Chondrocyte (in vitro differentiated cells): ENCODE data around the gene PDZRN3. TPM values are rescaled to one million over a fixed set of nuclear protein-coding genes. Genes with fewer than 3 reads are reported as not detected.

Experiments used
- DNase-seq: peaks from one replicate; pipeline ENCODE4 v3.0.0; 2021; ENCODE audit warnings: mixed read lengths, low spot score
- H3K27ac Mint-ChIP-seq: one replicate; pipeline ENCODE4 v1.8.0; 2021; ENCODE audit warnings: mild to moderate bottlenecking, moderate library complexity, mixed read lengths; ENCODE audit not compliant: unreplicated experiment
- H3K27me3 Mint-ChIP-seq: 2 replicates; pipeline ENCODE4 v1.8.0; 2021; ENCODE audit warnings: low read depth, mixed read lengths
- H3K36me3 Mint-ChIP-seq: 2 replicates; pipeline ENCODE4 v1.8.0; 2021; ENCODE audit warnings: low read depth, mixed read lengths
- H3K4me1 Mint-ChIP-seq: 2 replicates; pipeline ENCODE4 v1.8.0; 2021; ENCODE audit warnings: low read depth, mild to moderate bottlenecking, mixed read lengths
- H3K4me3 Mint-ChIP-seq: one replicate; pipeline ENCODE4 v1.8.0; 2021; ENCODE audit warnings: mild to moderate bottlenecking, moderate library complexity, mixed read lengths; ENCODE audit not compliant: unreplicated experiment
- H3K9me3 Mint-ChIP-seq: 2 replicates; pipeline ENCODE4 v1.8.0; 2021; ENCODE audit warnings: low read depth, mixed read lengths
- total RNA-seq: library from RNA; stranded (reverse); gene quantifications from 3 replicates; pipeline ENCODE4 v1.2.1, GENCODE V29; 2021
- TF ChIP-seq, protein P1 (sequence below): fragments of 200-600 bp; sonication (generic); IDR thresholded peaks from 2 replicates; pipeline ENCODE4 v1.5.0; 2021; ENCODE audit warnings: antibody characterized with exemption, mild to moderate bottlenecking, moderate library complexity

Gene PDZRN3
- total RNA-seq, 1 donor from 2014 or later = 19.4 TPM

DNA sequence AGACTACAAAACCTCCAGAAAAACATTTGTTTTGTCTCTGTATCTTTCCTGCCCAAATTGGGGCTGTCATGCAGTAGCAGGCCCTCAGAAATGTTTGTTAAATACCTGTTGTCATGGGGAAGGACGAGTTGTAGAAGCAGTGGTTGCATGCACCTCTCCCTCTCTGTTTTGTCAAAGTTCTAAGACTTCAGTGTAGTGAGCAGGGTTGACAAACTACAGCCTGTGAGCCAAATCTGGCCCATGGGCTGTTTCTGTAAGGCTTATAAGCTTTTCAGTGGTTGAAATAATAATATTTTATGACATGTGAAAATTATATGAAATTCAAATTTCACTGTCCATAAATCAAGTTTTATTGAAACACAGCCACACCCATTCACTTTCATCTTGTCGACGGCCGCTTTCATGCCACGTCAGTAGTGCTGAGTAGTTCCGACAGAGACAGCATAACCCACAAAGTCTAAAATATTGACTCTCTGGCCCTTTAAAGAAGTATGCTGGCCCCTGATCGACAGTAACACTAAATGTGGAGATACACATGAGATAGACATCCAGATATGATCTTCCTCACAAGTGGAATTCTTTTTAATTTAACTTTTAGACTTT is 102.9 kb downstream of the PDZRN3 start:
- no peaks in the 10 kb centered on the region for H3K9me3 Mint-ChIP-seq
- H3K27me3 Mint-ChIP-seq = no peaks in the 10 kb centered on the region
- TF ChIP-seq, protein P1, sequence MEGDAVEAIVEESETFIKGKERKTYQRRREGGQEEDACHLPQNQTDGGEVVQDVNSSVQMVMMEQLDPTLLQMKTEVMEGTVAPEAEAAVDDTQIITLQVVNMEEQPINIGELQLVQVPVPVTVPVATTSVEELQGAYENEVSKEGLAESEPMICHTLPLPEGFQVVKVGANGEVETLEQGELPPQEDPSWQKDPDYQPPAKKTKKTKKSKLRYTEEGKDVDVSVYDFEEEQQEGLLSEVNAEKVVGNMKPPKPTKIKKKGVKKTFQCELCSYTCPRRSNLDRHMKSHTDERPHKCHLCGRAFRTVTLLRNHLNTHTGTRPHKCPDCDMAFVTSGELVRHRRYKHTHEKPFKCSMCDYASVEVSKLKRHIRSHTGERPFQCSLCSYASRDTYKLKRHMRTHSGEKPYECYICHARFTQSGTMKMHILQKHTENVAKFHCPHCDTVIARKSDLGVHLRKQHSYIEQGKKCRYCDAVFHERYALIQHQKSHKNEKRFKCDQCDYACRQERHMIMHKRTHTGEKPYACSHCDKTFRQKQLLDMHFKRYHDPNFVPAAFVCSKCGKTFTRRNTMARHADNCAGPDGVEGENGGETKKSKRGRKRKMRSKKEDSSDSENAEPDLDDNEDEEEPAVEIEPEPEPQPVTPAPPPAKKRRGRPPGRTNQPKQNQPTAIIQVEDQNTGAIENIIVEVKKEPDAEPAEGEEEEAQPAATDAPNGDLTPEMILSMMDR = no peak
- H3K36me3 Mint-ChIP-seq = no peaks in the 10 kb centered on the region
- DNase-seq = no peak
- no peak overlapping the region for H3K27ac Mint-ChIP-seq
- peaks cover 19% of the 10 kb centered on the region for H3K4me1 Mint-ChIP-seq
- H3K4me3 Mint-ChIP-seq = no peak overlapping the region

DNA sequence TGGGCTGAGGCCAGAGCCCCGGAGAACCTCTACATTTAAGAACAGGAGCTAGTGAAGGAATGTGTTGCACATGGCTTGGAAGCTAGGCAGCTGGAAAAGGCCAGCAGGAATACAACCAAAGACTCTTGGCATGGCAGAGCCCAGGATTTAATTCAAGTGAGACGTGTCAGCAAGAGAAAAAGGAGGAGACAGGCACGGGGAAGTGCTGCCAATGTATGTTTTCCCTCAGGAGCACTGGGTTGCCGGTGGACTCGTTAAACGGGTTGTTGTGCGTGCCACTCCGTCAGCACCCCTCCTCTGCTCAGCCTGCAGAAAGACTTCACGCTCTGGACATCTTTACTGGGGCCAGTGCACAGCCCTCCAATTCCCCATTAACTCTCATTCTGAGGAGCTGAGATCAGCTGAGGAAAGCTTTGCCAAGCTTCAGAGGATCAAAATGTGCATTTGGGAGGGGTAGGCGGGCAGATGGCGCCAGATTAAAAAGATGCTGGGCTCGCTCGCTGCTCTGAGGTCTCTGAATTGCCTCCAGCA is 103.7 kb downstream of the PDZRN3 start:
- Mint-ChIP-seq H3K4me3 (no peak overlapping the region), H3K27ac (no peak overlapping the region), H3K4me1 (peaks cover 27% of the 10 kb centered on the region), H3K9me3 (no peaks in the 10 kb centered on the region), H3K27me3 (no peaks in the 10 kb centered on the region), H3K36me3 (no peaks in the 10 kb centered on the region)
- DNase-seq = no peak
- TF ChIP-seq, protein P1 = no peak

DNA sequence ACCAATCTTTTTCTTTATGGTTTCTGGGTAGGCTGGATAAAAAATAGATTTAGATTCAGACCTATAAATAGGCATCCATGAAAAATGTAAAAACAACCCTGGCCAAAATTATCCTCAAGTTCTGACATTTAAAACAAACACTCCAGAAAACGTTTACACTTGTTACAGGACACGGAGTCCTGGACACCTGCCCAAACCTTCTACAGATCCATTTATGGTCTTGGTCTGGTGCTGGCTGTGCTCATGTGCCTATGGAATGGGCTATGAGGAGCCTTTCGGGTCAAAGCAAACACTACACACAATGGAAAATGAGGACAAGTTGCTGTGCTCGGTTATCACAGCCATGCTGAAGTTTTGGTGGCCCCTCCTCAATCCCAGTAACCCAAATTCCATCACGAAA is 108.1 kb downstream of the PDZRN3 start:
- Mint-ChIP-seq H3K36me3 (no peaks in the 10 kb centered on the region), H3K27me3 (no peaks in the 10 kb centered on the region), H3K27ac (peak overlapping the region; percentile 86), H3K4me3 (no peak overlapping the region), H3K4me1 (peaks cover 55% of the 10 kb centered on the region), H3K9me3 (peaks cover 3% of the 10 kb centered on the region)
- TF ChIP-seq, protein P1 = no peak
- no peak for DNase-seq

DNA sequence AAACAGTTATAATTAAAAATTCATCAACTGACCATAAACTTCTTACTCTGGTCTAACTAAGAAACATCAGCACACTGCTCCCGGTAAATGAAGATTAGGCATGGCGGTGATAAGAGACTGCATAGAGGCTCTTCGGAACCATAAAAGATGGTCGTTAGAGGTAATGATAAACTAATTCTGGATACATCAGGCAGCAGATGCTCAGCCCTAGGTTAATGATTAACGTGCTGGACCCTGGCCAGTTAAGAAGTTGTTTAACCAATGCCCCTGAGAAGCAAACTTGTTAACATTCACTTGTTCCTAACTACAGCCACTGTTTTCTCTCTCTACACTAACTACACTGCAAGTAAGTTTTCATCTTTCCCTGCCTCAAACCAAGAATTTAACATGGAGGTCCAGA is 111.5 kb downstream of the PDZRN3 start:
- TF ChIP-seq, protein P1 = no peak
- DNase-seq = no peak
- Mint-ChIP-seq H3K9me3 (peaks cover 3% of the 10 kb centered on the region), H3K27ac (no peak overlapping the region), H3K36me3 (no peaks in the 10 kb centered on the region), H3K4me1 (peaks cover 77% of the 10 kb centered on the region), H3K27me3 (no peaks in the 10 kb centered on the region), H3K4me3 (no peak overlapping the region)

DNA sequence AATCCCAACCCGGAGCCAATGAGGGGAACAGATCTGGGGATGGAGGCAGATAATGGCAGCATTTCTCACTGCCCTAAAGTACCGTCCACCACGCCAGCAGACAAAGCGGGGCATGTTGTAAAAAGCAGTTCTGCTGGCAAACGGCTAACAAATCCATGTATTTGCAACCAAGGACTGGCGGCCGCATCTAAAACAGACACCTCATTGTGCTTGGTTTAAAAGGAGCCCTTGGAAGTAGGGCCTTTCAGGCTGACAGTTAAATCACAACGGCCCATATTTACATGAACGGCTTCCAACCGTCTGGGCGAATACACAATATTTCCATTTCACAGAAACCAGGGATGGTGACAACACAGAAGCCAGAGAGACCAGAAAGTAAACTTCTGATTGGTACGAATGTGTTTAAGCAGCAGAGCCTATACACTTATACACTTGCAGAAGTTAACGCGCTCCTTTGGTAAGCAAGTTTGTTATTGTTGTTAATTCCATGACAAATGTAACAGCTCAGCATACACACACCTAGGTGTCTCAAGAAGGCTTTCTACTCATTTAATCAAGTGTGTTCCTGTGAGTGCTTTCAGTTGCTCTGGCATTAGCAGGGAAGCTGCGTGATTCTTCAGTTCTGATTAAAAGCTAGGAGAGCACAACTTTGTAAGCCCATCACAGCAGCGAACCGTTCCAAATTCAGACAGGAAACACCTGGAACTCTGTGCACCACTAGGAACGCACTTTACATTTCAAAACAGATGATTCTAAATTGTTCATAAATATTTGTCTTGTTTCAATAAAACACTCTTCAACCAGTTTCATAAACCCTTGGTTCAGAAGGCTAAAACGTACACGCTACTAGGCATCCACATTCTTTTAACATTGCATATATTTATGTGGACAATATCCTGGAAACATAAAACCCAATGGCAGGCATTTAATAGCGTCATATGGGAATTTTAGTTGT is 112.9 kb downstream of the PDZRN3 start:
- Mint-ChIP-seq H3K4me3 (peak overlapping the region; percentile 2), H3K36me3 (no peaks in the 10 kb centered on the region), H3K27me3 (no peaks in the 10 kb centered on the region), H3K9me3 (peaks cover 3% of the 10 kb centered on the region), H3K27ac (peak overlapping the region; percentile 75), H3K4me1 (peaks cover 71% of the 10 kb centered on the region)
- TF ChIP-seq, protein P1 = peak; percentile 18
- no peak for DNase-seq
